ENCODE measurements around the gene GPR176.
"Not testable (repeated sequence)": the region's sequence is repeated elsewhere in the genome, so short reads cannot be mapped to it uniquely, and the experiment has no call there.

GPR176 gene

GRCh38 chr15:39898317-39898716 lies 21.7 kb downstream of the GPR176 start:
- no peak for DNase-seq
- TF ChIP-seq CTCF (IDR thresholded peaks at IDR 0.05; ENCODE audit: low read depth, low read length, missing control alignments), result no peak
- no peak overlapping the region for H3K4me3 ChIP-seq (ENCODE audit: low read depth, low read length)
- in situ Hi-C loops (cut with HindIII; ENCODE audit: low pct_ligation_motif_present, low sequenced_read_pairs), result no loop called here
- no peak overlapping the region for H3K27ac ChIP-seq
- no peaks in the 10 kb centered on the region for H3K36me3 ChIP-seq (replicated peaks)
- no peaks in the 10 kb centered on the region for H3K27me3 ChIP-seq (replicated peaks)

- H3K36me3 ChIP-seq (replicated peaks), result no peaks in the 10 kb centered on the region
- DNase-seq, result peak; percentile 53
- H3K27ac ChIP-seq, result peak overlapping the region; percentile 81
- H3K27me3 ChIP-seq (replicated peaks), result no peaks in the 10 kb centered on the region
- in situ Hi-C loops (cut with HindIII; ENCODE audit: low pct_ligation_motif_present, low sequenced_read_pairs), result no loop called here
- H3K4me3 ChIP-seq (ENCODE audit: low read depth, low read length), result no peak overlapping the region
- TF ChIP-seq CTCF (IDR thresholded peaks at IDR 0.05; ENCODE audit: low read depth, low read length, missing control alignments), result no peak
These were observed 23.2 kb downstream of the GPR176 start for GRCh38 chr15:39896846-39897245.

- TF ChIP-seq CTCF (IDR thresholded peaks at IDR 0.05; ENCODE audit: low read depth, low read length, missing control alignments), result no peak
- H3K27me3 ChIP-seq (replicated peaks), result no peaks in the 10 kb centered on the region
- DNase-seq, result peak; percentile 65
- in situ Hi-C loops (cut with HindIII; ENCODE audit: low pct_ligation_motif_present, low sequenced_read_pairs), result no loop called here
- H3K4me3 ChIP-seq (ENCODE audit: low read depth, low read length), result no peak overlapping the region
- no peaks in the 10 kb centered on the region for H3K36me3 ChIP-seq (replicated peaks)
- peak overlapping the region; percentile 81 for H3K27ac ChIP-seq
These were observed 24.0 kb downstream of the GPR176 start for GRCh38 chr15:39896101-39896500.

GRCh38 chr15:39893051-39893450 lies 27.0 kb downstream of the GPR176 start:
- H3K4me3 ChIP-seq (ENCODE audit: low read depth, low read length); H3K27me3 ChIP-seq (replicated peaks); in situ Hi-C loops (cut with HindIII; ENCODE audit: low pct_ligation_motif_present, low sequenced_read_pairs); H3K36me3 ChIP-seq (replicated peaks); H3K27ac ChIP-seq; DNase-seq: not testable (repeated sequence)

- Histone ChIP-seq H3K27ac (no peak overlapping the region), H3K27me3 (replicated peaks) (no peaks in the 10 kb centered on the region), H3K36me3 (replicated peaks) (no peaks in the 10 kb centered on the region), H3K4me3 (ENCODE audit: low read depth, low read length) (no peak overlapping the region)
- in situ Hi-C loops (cut with HindIII; ENCODE audit: low pct_ligation_motif_present, low sequenced_read_pairs), result no loop called here
- no peak for TF ChIP-seq CTCF (IDR thresholded peaks at IDR 0.05; ENCODE audit: low read depth, low read length, missing control alignments)
- DNase-seq, result no peak
These were observed 27.6 kb downstream of the GPR176 start for GRCh38 chr15:39892418-39892817.

- in situ Hi-C loops (cut with HindIII; ENCODE audit: low pct_ligation_motif_present, low sequenced_read_pairs), result no loop called here
- no peak for TF ChIP-seq CTCF (IDR thresholded peaks at IDR 0.05; ENCODE audit: low read depth, low read length, missing control alignments)
- Histone ChIP-seq H3K27me3 (replicated peaks) (no peaks in the 10 kb centered on the region), H3K4me3 (ENCODE audit: low read depth, low read length) (no peak overlapping the region), H3K36me3 (replicated peaks) (no peaks in the 10 kb centered on the region), H3K27ac (no peak overlapping the region)
- no peak for DNase-seq
These were observed 29.4 kb downstream of the GPR176 start for GRCh38 chr15:39890621-39891020.

All from brain microvascular endothelial cell (primary cell).